Activated T-helper 1 cell treated with anti-CD3 and anti-CD28 coated beads, Interleukin-12 subunit alpha, Interleukin-12 subunit beta, Interleukin-2, Interleukin-4 antibody, amounts not matched to agents 30 ng/mL and 10 ng/mL and 1 ng/mL, durations not matched to agents 14 hours and 24 hours and 36 hours (primary cell): ENCODE results near the gene VTN. TPM values are rescaled to one million over a fixed set of nuclear protein-coding genes. Genes with fewer than 3 reads are reported as not detected.

ENCODE experiments used
- DNase-seq: peaks from one replicate; pipeline ENCODE4 v3.0.0; 2021; ENCODE audit warnings: low spot score
- H3K27ac Mint-ChIP-seq: one replicate; pipeline ENCODE4 v1.8.0; 2021; ENCODE audit warnings: mild to moderate bottlenecking, mixed read lengths
- H3K27me3 Mint-ChIP-seq: one replicate; pipeline ENCODE4 v1.8.0; 2022; ENCODE audit warnings: mild to moderate bottlenecking, moderate library complexity, mixed read lengths; ENCODE audit not compliant: insufficient read depth
- H3K36me3 Mint-ChIP-seq: one replicate; pipeline ENCODE4 v1.8.0; 2021; ENCODE audit warnings: low read depth, mixed read lengths
- H3K4me1 Mint-ChIP-seq: one replicate; pipeline ENCODE4 v1.8.0; 2021; ENCODE audit warnings: low read depth, mixed read lengths
- H3K4me3 Mint-ChIP-seq: one replicate; pipeline ENCODE4 v1.8.0; 2021; ENCODE audit warnings: mild to moderate bottlenecking, moderate library complexity, mixed read lengths
- H3K9me3 Mint-ChIP-seq: one replicate; pipeline ENCODE4 v1.8.0; 2021; ENCODE audit warnings: mixed read lengths
- intact Hi-C: fragments of 100-400 bp; cut with micrococcal nuclease; formaldehyde crosslinking; loops from one replicate; pipeline ENCODE4 v1.15.1; 2024
- total RNA-seq: library from RNA; stranded (reverse); gene quantifications from 2 replicates; pipeline ENCODE4 v1.2.3, GENCODE V29; 2022

Gene VTN
- total RNA-seq, 1 donor from 2014 or later = 0.31 TPM

GRCh38 chr17:28357901-28358197 is 12.3 kb downstream of the VTN start:
- Mint-ChIP-seq H3K27ac (peak overlapping the region; percentile 92), H3K36me3 (peaks cover 55% of the 10 kb centered on the region), H3K4me3 (peak overlapping the region; percentile 95), H3K4me1 (peaks cover 32% of the 10 kb centered on the region), H3K27me3 (no peaks in the 10 kb centered on the region), H3K9me3 (no peaks in the 10 kb centered on the region)
- no peak for DNase-seq
- intact Hi-C loops = loop anchor here (1.0 to 2.0 kb wide), 6 partner anchors 13 to 465 kb away; partner anchors contain the start of genes IFT20, LYRM9, SARM1 and TMEM97

GRCh38 chr17:28357061-28357900 is 12.8 kb downstream of the VTN start, which contains the start of gene POLDIP2:
TSS of gene POLDIP2 (minus strand) at chr17:28357527. CDS start at chr17:28357448, 79 bp downstream.
- Mint-ChIP-seq H3K27ac (peak within 1 kb of the TSS; percentile 92), H3K27me3 (no peaks in the 10 kb centered on the region), H3K9me3 (no peaks in the 10 kb centered on the region), H3K36me3 (peaks cover 56% of the 10 kb centered on the region), H3K4me3 (peak within 1 kb of the TSS; percentile 95), H3K4me1 (peaks cover 32% of the 10 kb centered on the region)
- intact Hi-C loops = loop anchor here (1.0 to 2.0 kb wide), 6 partner anchors 14 to 464 kb away; partner anchors contain the start of genes IFT20, LYRM9, SARM1 and TMEM97
- peak; percentile 97 for DNase-seq

DNA sequence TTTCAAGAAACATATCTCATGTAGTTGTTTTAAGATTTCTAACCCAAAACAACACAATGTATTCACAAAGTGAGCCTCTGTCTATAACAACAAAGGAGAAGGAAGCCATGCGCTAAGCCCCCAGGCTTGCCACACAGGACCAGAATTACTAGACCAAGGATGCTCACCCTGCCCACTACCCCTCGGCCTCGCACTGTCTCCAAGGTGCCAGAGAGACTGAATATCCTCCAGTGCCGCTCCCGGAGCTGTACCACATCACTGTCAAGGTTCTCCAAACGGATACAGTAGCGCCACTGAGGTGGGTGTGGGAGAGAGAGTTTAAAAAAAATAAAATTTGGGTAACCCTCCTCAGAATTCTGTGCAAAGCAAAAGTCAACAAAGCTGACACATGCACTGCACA is 19.8 kb downstream of the VTN start:
- H3K36me3 Mint-ChIP-seq = peaks cover 58% of the 10 kb centered on the region

GRCh38 chr17:28348979-28349378 is 21.1 kb downstream of the VTN start:
- no peaks in the 10 kb centered on the region for H3K9me3 Mint-ChIP-seq
- no peak overlapping the region for H3K27ac Mint-ChIP-seq
- H3K4me3 Mint-ChIP-seq = no peak overlapping the region
- DNase-seq = no peak
- no peaks in the 10 kb centered on the region for H3K4me1 Mint-ChIP-seq
- peaks cover 57% of the 10 kb centered on the region for H3K36me3 Mint-ChIP-seq
- H3K27me3 Mint-ChIP-seq = no peaks in the 10 kb centered on the region
- intact Hi-C loops = no loop called here

More for the DNA sequence above, 19.8 kb downstream of the VTN start:
- no peak overlapping the region for H3K27ac Mint-ChIP-seq
- H3K9me3 Mint-ChIP-seq = no peaks in the 10 kb centered on the region
- H3K4me3 Mint-ChIP-seq = no peak overlapping the region
- DNase-seq = no peak
- intact Hi-C loops = no loop called here
- no peaks in the 10 kb centered on the region for H3K27me3 Mint-ChIP-seq
- peaks cover 6% of the 10 kb centered on the region for H3K4me1 Mint-ChIP-seq

DNA sequence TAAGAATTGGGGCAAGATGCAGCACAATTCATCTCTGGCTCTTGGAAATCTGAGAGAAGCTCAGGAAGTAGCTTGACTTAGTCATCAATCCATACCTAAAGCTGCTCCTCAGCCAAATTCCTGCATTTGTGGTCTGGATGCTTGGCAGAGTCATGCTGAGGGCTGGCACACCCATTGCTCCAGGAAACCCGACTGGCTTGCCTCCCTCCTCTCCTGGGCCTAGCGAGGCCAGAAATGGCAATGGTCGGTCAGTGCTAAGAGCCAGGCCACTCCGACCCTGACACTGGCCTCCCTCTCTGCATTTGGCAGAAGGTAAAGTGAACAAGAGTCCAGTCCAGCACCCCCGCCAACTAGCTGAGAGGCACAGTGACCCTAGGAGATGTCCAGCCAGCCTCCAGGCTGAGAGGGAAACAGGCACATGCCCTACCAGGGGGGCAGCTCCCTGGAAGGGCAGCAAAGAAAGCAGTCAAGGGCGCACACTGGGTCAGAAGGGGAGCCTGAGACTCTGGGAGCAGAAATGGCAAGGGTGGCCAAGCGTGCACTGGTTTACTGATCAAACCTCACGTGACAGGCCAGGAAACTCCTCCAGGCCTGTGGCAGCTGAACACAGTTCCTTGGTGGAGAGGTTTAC is 22.7 kb downstream of the VTN start:
- intact Hi-C loops = no loop called here
- Mint-ChIP-seq H3K27me3 (no peaks in the 10 kb centered on the region), H3K36me3 (peaks cover 54% of the 10 kb centered on the region), H3K4me1 (no peaks in the 10 kb centered on the region), H3K27ac (no peak overlapping the region), H3K9me3 (no peaks in the 10 kb centered on the region), H3K4me3 (no peak overlapping the region)
- DNase-seq = no peak

- Mint-ChIP-seq H3K36me3 (peaks cover 56% of the 10 kb centered on the region), H3K27me3 (no peaks in the 10 kb centered on the region), H3K4me3 (no peak overlapping the region), H3K4me1 (no peaks in the 10 kb centered on the region), H3K9me3 (no peaks in the 10 kb centered on the region), H3K27ac (no peak overlapping the region)
- intact Hi-C loops = no loop called here
- DNase-seq = no peak
Measured at GRCh38 chr17:28346746-28347246, 23.3 kb downstream of the VTN start.

DNA sequence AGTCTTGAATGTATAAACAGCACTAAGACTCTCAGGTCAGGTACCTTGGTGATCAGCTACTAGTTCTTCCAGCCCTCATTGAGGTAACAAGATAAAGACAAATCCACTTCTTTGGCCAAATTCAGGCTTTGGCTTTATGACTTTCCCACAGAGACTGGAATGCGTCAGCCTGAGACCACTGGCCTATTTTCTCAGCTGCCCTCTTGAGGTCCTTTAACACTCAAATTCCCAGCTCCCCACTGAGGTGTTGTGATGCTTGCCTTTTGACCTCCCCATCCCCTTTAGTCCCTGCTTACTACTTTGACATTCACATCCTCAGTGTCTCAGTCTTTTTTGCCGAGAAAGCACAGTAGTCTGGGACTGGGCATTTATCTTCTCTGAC is 23.9 kb downstream of the VTN start:
- intact Hi-C loops = no loop called here
- Mint-ChIP-seq H3K36me3 (peaks cover 50% of the 10 kb centered on the region), H3K27me3 (no peaks in the 10 kb centered on the region), H3K27ac (no peak overlapping the region), H3K4me1 (no peaks in the 10 kb centered on the region), H3K9me3 (no peaks in the 10 kb centered on the region), H3K4me3 (no peak overlapping the region)
- no peak for DNase-seq

DNA sequence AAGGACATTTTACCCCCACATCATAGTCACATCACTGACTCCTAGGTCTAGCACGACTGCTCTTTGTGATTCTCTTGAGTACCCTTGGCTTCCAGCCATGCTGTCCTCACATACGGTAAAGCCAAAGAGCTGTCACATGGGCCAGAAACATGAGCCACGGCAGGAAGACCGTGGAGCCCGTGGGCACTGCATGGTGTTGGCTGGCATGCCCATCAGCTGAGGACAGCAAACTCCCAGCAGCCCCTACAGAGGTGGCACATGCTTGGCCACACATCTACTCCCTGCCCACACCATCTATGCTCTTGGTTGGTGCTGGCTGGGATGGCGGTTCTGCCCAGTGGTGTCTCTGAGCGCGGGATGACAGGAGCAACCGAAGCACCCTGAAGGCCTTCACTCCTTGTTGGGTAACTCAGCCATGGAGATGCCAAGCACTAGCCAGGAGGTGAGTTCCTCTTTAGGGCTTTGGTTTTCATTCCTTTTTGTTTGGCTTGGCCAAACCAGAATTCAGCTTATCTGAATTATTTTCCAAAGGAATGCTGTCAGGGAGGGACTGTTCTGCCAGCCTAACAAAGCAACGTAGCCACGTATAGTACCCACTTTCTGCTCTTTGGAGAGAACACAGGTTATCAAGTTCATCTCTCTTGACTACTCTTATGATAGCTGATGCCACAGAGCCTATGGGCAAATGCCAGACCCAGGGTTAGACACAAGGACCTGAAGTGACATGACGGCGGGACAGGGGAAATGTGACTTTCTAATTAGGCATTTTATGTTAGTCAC is 24.5 kb downstream of the VTN start:
- no peaks in the 10 kb centered on the region for H3K9me3 Mint-ChIP-seq
- H3K27ac Mint-ChIP-seq = no peak overlapping the region
- H3K4me1 Mint-ChIP-seq = no peaks in the 10 kb centered on the region
- H3K27me3 Mint-ChIP-seq = no peaks in the 10 kb centered on the region
- H3K4me3 Mint-ChIP-seq = no peak overlapping the region
- no peak for DNase-seq
- H3K36me3 Mint-ChIP-seq = peaks cover 46% of the 10 kb centered on the region
- intact Hi-C loops = no loop called here

- no peaks in the 10 kb centered on the region for H3K27me3 Mint-ChIP-seq
- no peak overlapping the region for H3K4me3 Mint-ChIP-seq
- intact Hi-C loops = no loop called here
- H3K27ac Mint-ChIP-seq = no peak overlapping the region
- DNase-seq = no peak
- H3K9me3 Mint-ChIP-seq = no peaks in the 10 kb centered on the region
- H3K36me3 Mint-ChIP-seq = peaks cover 45% of the 10 kb centered on the region
- H3K4me1 Mint-ChIP-seq = no peaks in the 10 kb centered on the region
Measured at GRCh38 chr17:28344435-28344901, 25.6 kb downstream of the VTN start.

- intact Hi-C loops = no loop called here
Measured at GRCh38 chr17:28344011-28344410, 26.1 kb downstream of the VTN start.

GRCh38 chr17:28343491-28343932 is 26.6 kb downstream of the VTN start:
- DNase-seq = no peak
- Mint-ChIP-seq H3K4me1 (peaks cover 2% of the 10 kb centered on the region), H3K27ac (no peak overlapping the region), H3K36me3 (peaks cover 48% of the 10 kb centered on the region), H3K9me3 (no peaks in the 10 kb centered on the region), H3K27me3 (no peaks in the 10 kb centered on the region), H3K4me3 (no peak overlapping the region)
- intact Hi-C loops = no loop called here

More at GRCh38 chr17:28344011-28344410, 26.1 kb downstream of the VTN start:
- no peaks in the 10 kb centered on the region for H3K27me3 Mint-ChIP-seq
- DNase-seq = no peak
- H3K4me1 Mint-ChIP-seq = no peaks in the 10 kb centered on the region
- no peaks in the 10 kb centered on the region for H3K9me3 Mint-ChIP-seq
- no peak overlapping the region for H3K27ac Mint-ChIP-seq
- no peak overlapping the region for H3K4me3 Mint-ChIP-seq
- H3K36me3 Mint-ChIP-seq = peaks cover 48% of the 10 kb centered on the region

DNA sequence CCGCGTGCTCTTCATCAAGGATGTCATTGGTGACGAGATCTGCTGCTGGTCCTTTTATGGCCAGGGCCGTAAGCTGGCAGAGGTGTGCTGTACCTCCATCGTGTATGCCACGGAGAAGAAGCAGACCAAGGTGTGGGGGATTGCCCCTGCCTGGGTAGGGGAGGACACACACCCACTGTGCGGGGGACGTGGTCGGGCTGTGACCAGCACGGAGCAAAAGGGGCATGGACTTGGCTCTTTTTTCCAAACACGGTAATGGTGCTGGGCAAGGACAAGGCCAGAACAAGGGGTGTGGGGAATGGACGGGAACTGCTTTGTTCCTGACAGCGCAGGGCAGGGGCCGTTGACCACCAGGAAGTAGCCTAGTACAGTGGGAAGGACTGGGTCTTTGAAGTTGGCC is 27.8 kb downstream of the VTN start:
- intact Hi-C loops = no loop called here
- Mint-ChIP-seq H3K27ac (no peak overlapping the region), H3K9me3 (no peaks in the 10 kb centered on the region), H3K27me3 (no peaks in the 10 kb centered on the region), H3K4me3 (no peak overlapping the region), H3K4me1 (peaks cover 12% of the 10 kb centered on the region), H3K36me3 (peaks cover 45% of the 10 kb centered on the region)
- DNase-seq = no peak
